NT2/D1 (cell line): ENCODE results near the gene NXPE3.

Experiments
- DNase-seq: peaks from one replicate; pipeline ENCODE4 v3.0.0-alpha.2; 2011; ENCODE audit warnings: low read depth, low spot score
- H3K27me3 ChIP-seq: 2 replicates; pipeline ENCODE4 v1.6.0; 2011; ENCODE audit warnings: mild to moderate bottlenecking; ENCODE audit not compliant: insufficient read length, insufficient read depth
- H3K36me3 ChIP-seq: 2 replicates; pipeline ENCODE4 v1.6.1; 2011; ENCODE audit warnings: mild to moderate bottlenecking, low read length, mixed read lengths; ENCODE audit not compliant: insufficient read depth, insufficient read length
- H3K4me1 ChIP-seq: 2 replicates; pipeline ENCODE4 v1.5.1; 2011; ENCODE audit not compliant: insufficient read depth, insufficient read length
- H3K4me3 ChIP-seq: 2 replicates; pipeline ENCODE4 v1.5.1; 2011; ENCODE audit warnings: low read depth; ENCODE audit not compliant: insufficient read length
- H3K9ac ChIP-seq: 2 replicates; pipeline ENCODE4 v1.6.0; 2011; ENCODE audit warnings: low read depth; ENCODE audit not compliant: insufficient read length
- H3K9me3 ChIP-seq: 2 replicates; pipeline ENCODE4 v1.5.1; 2011; ENCODE audit warnings: mild to moderate bottlenecking, low read length; ENCODE audit not compliant: insufficient read depth
- SUZ12 ChIP-seq: IDR thresholded peaks from 2 replicates; pipeline ENCODE4 v1.6.1; 2011; ENCODE audit not compliant: insufficient read length, insufficient read depth; ENCODE audit errors: extremely low read depth
- YY1 ChIP-seq: IDR thresholded peaks from 2 replicates; pipeline ENCODE4 v1.6.1; 2011; ENCODE audit not compliant: insufficient read length, insufficient read depth
- ZNF274 ChIP-seq: IDR thresholded peaks from 2 replicates; pipeline ENCODE4 v1.6.1; 2011; ENCODE audit warnings: mild to moderate bottlenecking, low read depth, low read length

The NXPE3 gene

GRCh38 chr3:101833446-101833974 is 54.5 kb downstream of the NXPE3 start:
- Histone ChIP-seq H3K36me3 (peaks cover 7% of the 10 kb centered on the region), H3K4me3 (no peak overlapping the region), H3K9me3 (no peaks in the 10 kb centered on the region), H3K27me3 (no peaks in the 10 kb centered on the region), H3K9ac (no peak overlapping the region), H3K4me1 (no peaks in the 10 kb centered on the region)
- no peak for DNase-seq
- TF ChIP-seq SUZ12 (no peak), YY1 (no peak), ZNF274 (no peak)

DNA sequence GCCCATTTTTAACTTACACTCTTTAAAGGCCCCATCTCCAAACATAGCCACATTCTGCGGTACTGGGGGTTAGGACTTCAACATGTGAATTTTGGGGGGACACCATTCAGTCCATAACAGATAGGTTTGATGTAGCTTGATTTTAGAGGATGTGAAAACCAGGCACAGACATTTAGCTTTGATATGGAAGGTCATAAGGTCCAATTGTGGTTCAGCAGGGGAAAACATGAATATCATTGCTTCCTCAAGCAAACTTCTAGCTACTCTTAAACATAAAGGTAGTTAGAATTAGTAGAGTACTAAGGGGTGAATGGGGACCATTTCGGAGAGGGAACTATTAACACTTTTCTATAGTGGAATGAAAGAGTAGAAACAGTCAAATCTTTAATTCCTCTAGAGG is 56.7 kb downstream of the NXPE3 start:
- no peaks in the 10 kb centered on the region for H3K27me3 ChIP-seq
- H3K36me3 ChIP-seq, result peaks cover 7% of the 10 kb centered on the region
- no peaks in the 10 kb centered on the region for H3K9me3 ChIP-seq
- no peak overlapping the region for H3K9ac ChIP-seq
- H3K4me3 ChIP-seq, result no peak overlapping the region
- TF ChIP-seq YY1 (no peak), ZNF274 (no peak), SUZ12 (no peak)
- H3K4me1 ChIP-seq, result no peaks in the 10 kb centered on the region
- DNase-seq, result no peak

DNA sequence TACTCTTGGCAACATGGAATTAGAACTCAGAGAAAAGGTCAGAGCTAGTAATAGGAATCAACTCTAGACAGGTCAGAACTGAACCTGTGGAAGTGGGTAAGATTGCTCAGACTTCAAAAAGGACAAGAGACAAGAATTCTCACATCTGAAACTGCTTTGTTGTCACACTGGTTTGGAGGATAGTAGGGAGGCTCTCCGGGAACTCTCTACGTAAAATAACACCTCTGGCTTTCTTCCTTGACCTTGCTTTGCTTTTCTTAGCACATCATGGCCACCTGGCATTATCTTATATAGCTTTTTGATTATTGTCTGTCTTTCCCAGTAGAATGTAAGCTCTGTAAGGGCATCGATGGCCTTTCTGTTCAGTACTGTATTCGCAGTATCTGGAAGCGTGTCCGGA is 57.1 kb downstream of the NXPE3 start:
- TF ChIP-seq SUZ12, result no peak
- TF ChIP-seq ZNF274, result no peak
- peaks cover 7% of the 10 kb centered on the region for H3K36me3 ChIP-seq
- no peaks in the 10 kb centered on the region for H3K9me3 ChIP-seq
- no peaks in the 10 kb centered on the region for H3K4me1 ChIP-seq
- H3K9ac ChIP-seq, result no peak overlapping the region
- no peak for DNase-seq
- H3K27me3 ChIP-seq, result no peaks in the 10 kb centered on the region
- no peak overlapping the region for H3K4me3 ChIP-seq

DNA sequence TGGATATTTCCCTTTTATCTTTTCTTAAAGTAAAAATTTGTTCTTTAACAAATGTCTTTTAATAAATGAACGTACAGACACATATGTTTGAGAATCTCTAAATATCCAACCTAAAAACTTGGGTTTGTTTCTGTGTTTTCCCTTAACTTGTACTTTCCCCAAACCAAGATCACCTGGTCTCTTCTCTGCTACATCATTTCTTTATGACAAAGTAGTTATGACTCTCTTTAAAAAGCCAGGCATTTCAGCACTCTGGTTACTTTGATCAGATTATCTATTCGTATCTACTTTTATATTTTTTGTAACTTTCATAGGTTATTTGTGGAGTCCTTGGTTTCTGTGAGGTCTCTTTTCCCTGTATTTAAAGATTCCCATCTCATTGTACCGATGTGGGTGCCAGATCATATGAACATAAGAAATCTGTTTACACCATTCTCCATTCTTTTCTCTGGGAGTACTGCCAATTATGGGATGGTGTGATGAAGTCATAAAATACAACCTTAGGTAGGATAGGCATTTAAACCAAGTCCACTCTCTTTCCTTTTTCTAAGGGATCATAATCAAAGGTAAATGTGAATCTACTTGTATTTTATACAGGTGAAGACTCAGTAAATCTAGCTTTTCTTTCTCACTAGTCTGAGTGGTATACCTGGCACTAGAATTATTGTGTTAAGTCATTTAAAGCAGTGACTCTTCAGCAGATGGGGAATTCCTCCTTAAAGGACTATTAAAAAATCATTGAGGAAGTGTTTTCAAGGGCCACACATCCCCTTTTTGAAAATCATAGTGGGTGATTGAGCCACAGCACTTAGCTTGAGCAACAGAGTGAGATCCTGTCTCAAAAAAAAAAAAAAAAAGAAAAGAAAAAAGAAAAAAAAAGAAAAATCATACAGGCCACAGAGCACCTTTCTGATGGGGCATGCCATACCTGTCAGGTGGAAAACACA is 57.9 kb downstream of the NXPE3 start:
- no peak for DNase-seq
- no peak overlapping the region for H3K4me3 ChIP-seq
- no peaks in the 10 kb centered on the region for H3K4me1 ChIP-seq
- H3K36me3 ChIP-seq, result peaks cover 7% of the 10 kb centered on the region
- no peaks in the 10 kb centered on the region for H3K27me3 ChIP-seq
- no peaks in the 10 kb centered on the region for H3K9me3 ChIP-seq
- TF ChIP-seq SUZ12 (no peak), ZNF274 (no peak), YY1 (no peak)
- H3K9ac ChIP-seq, result no peak overlapping the region

DNA sequence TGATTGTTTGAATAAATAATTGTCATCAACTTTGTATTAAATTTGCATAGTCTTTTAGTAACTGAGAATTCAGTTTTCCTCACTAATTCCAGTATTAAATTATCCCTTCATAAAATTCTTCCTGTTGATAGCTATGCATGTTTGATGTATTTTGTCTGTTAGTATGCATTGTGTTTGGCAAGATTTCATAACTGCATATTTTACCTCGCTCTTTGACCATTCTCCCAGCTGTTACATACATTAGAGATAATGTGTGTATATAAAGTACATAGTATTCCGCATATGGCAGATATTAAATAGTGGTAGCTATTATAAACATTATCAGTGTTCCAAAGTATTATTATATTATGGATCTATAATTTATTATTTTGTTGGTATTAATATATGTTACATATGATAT is 59.7 kb downstream of the NXPE3 start:
- Histone ChIP-seq H3K4me1 (no peaks in the 10 kb centered on the region), H3K36me3 (no peaks in the 10 kb centered on the region)

DNA sequence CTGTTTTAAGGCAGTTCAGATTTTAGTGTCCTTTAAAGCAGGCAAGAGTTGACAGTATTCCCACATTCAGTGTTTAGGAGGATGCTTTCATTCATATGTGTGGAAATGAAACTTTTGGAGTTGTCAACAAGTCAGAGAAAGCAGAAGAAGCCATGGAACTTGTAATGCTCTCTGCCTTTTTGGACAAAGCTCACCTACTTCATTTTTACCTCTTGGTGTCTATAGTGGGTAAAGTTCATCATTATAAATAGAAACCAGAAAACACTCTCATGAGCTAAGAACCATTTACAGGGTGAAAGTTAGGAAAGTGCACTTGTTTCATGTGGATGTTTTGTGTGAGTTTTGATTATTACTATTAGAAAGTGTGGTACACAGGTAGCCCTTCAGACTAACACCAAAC is 61.1 kb downstream of the NXPE3 start:
- TF ChIP-seq ZNF274 (no peak), YY1 (no peak), SUZ12 (no peak)
- Histone ChIP-seq H3K27me3 (no peaks in the 10 kb centered on the region), H3K9ac (no peak overlapping the region), H3K4me3 (no peak overlapping the region), H3K36me3 (no peaks in the 10 kb centered on the region), H3K9me3 (peaks cover 7% of the 10 kb centered on the region), H3K4me1 (no peaks in the 10 kb centered on the region)
- DNase-seq, result no peak

More for the DNA sequence above, 59.7 kb downstream of the NXPE3 start:
- TF ChIP-seq SUZ12 (no peak), YY1 (no peak), ZNF274 (no peak)
- Histone ChIP-seq H3K9ac (no peak overlapping the region), H3K27me3 (no peaks in the 10 kb centered on the region), H3K4me3 (no peak overlapping the region), H3K9me3 (peaks cover 7% of the 10 kb centered on the region)
- no peak for DNase-seq

GRCh38 chr3:101842245-101842934 is 63.4 kb downstream of the NXPE3 start:
- H3K9me3 ChIP-seq, result peaks cover 7% of the 10 kb centered on the region
- peaks cover 3% of the 10 kb centered on the region for H3K4me1 ChIP-seq
- peak; percentile 89 for DNase-seq
- TF ChIP-seq YY1, result no peak
- no peaks in the 10 kb centered on the region for H3K27me3 ChIP-seq
- H3K4me3 ChIP-seq, result no peak overlapping the region
- H3K36me3 ChIP-seq, result no peaks in the 10 kb centered on the region
- H3K9ac ChIP-seq, result no peak overlapping the region
